Measurements from ENCODE around the gene MXD1. TPM values are rescaled to one million over a fixed set of nuclear protein-coding genes. Genes with fewer than 3 reads are reported as not detected.

The MXD1 gene
- total and polyA plus RNA-seq, 2 of the 4 experiments (the other 2 are of a cell fraction), result 2.0 to 3.7 TPM

DNA sequence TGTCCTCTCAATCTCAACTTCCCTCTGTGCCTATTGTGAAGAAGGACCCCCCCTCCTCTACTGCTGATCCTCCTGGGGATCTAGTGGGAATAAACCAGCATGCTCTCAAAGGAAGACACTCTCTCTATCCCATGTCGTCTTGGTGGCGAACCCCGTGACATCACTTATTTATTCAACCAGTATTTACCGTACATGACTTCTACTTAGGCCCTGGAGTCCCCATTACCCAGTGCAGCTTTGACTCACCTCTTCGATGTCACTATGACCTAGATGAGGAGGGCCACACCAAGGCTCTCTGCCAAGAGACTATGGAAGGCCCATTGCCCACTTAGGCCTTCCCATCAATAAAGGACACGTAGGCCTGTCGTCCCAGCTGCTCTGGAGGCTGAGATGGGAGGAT is 29.8 kb downstream of the MXD1 start:
- Histone ChIP-seq H3K27ac (ENCODE audit: insufficient read depth, low read length) (no peak overlapping the region), H4K20me1 (ENCODE audit: insufficient read depth, low read length) (no peaks in the 10 kb centered on the region), H4K91ac (ENCODE audit: insufficient read depth, low read depth, low read length) (no peak overlapping the region), H2AK9ac (replicated peaks; ENCODE audit: low read depth, low read length, poor library complexity) (no peak overlapping the region), H2AK5ac (ENCODE audit: low read depth, low read length) (peak overlapping the region; percentile 28; the same call in 1 of the 2 replicates), H3K18ac (ENCODE audit: low read depth, low read length) (no peak overlapping the region), H3K4me3 (ENCODE audit: insufficient read depth, low read depth, low read length) (no peak overlapping the region), H4K5ac (ENCODE audit: low read depth, low read length) (no peak overlapping the region), H3K4me2 (ENCODE audit: low read depth, low read length) (no peak overlapping the region), H3K27me3 (ENCODE audit: control insufficient read depth, insufficient read depth, low read length) (no peaks in the 10 kb centered on the region), H3K56ac (ENCODE audit: extremely low read depth, insufficient read depth, low read length) (no peak overlapping the region), H3K9ac (ENCODE audit: low read depth, low read length) (no peak overlapping the region), H3K14ac (replicated peaks; ENCODE audit: low read depth, low read length) (no peak overlapping the region), H3K79me1 (ENCODE audit: low read depth in 1 of 2, low read length in 2 of 2) (no peaks in the 10 kb centered on the region), H2BK120ac (ENCODE audit: low read depth, low read length) (peak overlapping the region; percentile 18; the same call in 1 of the 2 replicates), H2BK20ac (ENCODE audit: low read depth, low read length) (no peak overlapping the region), H3K4ac (ENCODE audit: low read depth, low read length) (peak overlapping the region; percentile 25; the same call in 1 of the 2 replicates), H3K36me3 (ENCODE audit: control insufficient read depth, insufficient read depth, low read length) (peaks cover 9% of the 10 kb centered on the region), H3K9me3 (ENCODE audit: control insufficient read depth, insufficient read depth, low read length) (no peaks in the 10 kb centered on the region), H2AFZ (replicated peaks; ENCODE audit: low read length, poor library complexity) (no peak overlapping the region), H3K4me1 (ENCODE audit: control insufficient read depth, insufficient read depth, low read length) (peaks cover 8% of the 10 kb centered on the region), H2BK5ac (ENCODE audit: low read depth, low read length, poor library complexity, severe bottlenecking) (no peak overlapping the region), H4K8ac (ENCODE audit: low read depth in 2 of 2, low read length in 2 of 2) (no peak overlapping the region), H2BK15ac (ENCODE audit: low read depth, low read length) (peak overlapping the region; percentile 39; the same call in 1 of the 3 replicates), H3K9me1 (ENCODE audit: insufficient read depth, low read length) (peaks cover 20% of the 10 kb centered on the region), H3K23ac (ENCODE audit: low read depth, low read length) (no peak overlapping the region)
- BruUV-seq (replicated peaks), result no TSS peak
- dilution Hi-C loops (cut with HindIII; ENCODE audit: low sequenced_read_pairs, unreplicated experiment), result no loop called here
- 80% methylated on average over 1 of the region's 7 CpGs; no CpG with 5 or more reads in 1 of the 2 experiments for WGBS, 2 experiments (ENCODE audit: extremely low coverage in 2 of 2, insufficient read length in 1 of 2)
- ChIA-PET CTCF (no interaction called here), POLR2A (ENCODE audit: unreplicated experiment) (no interaction called here)
- TF ChIP-seq, protein P1, sequence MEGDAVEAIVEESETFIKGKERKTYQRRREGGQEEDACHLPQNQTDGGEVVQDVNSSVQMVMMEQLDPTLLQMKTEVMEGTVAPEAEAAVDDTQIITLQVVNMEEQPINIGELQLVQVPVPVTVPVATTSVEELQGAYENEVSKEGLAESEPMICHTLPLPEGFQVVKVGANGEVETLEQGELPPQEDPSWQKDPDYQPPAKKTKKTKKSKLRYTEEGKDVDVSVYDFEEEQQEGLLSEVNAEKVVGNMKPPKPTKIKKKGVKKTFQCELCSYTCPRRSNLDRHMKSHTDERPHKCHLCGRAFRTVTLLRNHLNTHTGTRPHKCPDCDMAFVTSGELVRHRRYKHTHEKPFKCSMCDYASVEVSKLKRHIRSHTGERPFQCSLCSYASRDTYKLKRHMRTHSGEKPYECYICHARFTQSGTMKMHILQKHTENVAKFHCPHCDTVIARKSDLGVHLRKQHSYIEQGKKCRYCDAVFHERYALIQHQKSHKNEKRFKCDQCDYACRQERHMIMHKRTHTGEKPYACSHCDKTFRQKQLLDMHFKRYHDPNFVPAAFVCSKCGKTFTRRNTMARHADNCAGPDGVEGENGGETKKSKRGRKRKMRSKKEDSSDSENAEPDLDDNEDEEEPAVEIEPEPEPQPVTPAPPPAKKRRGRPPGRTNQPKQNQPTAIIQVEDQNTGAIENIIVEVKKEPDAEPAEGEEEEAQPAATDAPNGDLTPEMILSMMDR (conservative IDR thresholded peaks at IDR 0.05; ENCODE audit: low read depth, low read length), result no peak
- TF ChIP-seq BHLHE40 (IDR thresholded peaks at IDR 0.05; ENCODE audit: low read depth, low read length), result no peak
- TF ChIP-seq, protein P2, sequence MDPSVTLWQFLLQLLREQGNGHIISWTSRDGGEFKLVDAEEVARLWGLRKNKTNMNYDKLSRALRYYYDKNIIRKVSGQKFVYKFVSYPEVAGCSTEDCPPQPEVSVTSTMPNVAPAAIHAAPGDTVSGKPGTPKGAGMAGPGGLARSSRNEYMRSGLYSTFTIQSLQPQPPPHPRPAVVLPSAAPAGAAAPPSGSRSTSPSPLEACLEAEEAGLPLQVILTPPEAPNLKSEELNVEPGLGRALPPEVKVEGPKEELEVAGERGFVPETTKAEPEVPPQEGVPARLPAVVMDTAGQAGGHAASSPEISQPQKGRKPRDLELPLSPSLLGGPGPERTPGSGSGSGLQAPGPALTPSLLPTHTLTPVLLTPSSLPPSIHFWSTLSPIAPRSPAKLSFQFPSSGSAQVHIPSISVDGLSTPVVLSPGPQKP (IDR thresholded peaks at IDR 0.05; ENCODE audit: borderline replicate concordance, low read depth, low read length), result no peak
- TF ChIP-seq RAD21 (IDR thresholded peaks at IDR 0.05; ENCODE audit: low read length), result no peak
- no peak for TF ChIP-seq MAZ (IDR thresholded peaks at IDR 0.05; ENCODE audit: borderline replicate concordance, low read depth, low read length)
- no peak for TF ChIP-seq CEBPB (IDR thresholded peaks at IDR 0.05; ENCODE audit: low read depth, low read length)
- no peak for TF ChIP-seq NFE2L2 (IDR thresholded peaks at IDR 0.05; ENCODE audit: low read depth, low read length)
- no peak for TF ChIP-seq MAFK (IDR thresholded peaks at IDR 0.05; ENCODE audit: low read depth, low read length)
- TF ChIP-seq RCOR1 (IDR thresholded peaks at IDR 0.05; ENCODE audit: insufficient replicate concordance, low read length), result no peak
- TF ChIP-seq CHD1 (IDR thresholded peaks at IDR 0.05; ENCODE audit: low read depth, low read length), result no peak
- TF ChIP-seq, protein P3, sequence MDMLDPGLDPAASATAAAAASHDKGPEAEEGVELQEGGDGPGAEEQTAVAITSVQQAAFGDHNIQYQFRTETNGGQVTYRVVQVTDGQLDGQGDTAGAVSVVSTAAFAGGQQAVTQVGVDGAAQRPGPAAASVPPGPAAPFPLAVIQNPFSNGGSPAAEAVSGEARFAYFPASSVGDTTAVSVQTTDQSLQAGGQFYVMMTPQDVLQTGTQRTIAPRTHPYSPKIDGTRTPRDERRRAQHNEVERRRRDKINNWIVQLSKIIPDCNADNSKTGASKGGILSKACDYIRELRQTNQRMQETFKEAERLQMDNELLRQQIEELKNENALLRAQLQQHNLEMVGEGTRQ (IDR thresholded peaks at IDR 0.05; ENCODE audit: low read depth, low read length), result no peak
- DNase-seq, result no peak
- no peak for ATAC-seq (ENCODE audit: low read depth)
- intact Hi-C loops (cut with micrococcal nuclease), result no loop called here
- in situ Hi-C loops (cut with MboI; ENCODE audit: low sequenced_read_pairs), result no loop called here
